NCI-H69 (cell line): ENCODE measurements around the gene TMPRSS9.
A peak's percentile ranks its signal among the peaks of the same experiment; 100 is the strongest.

Experiments used
- DNase-seq: peaks from one replicate; lab custom pipeline; 2025; lab: John Stamatoyannopoulos, UW

The TMPRSS9 gene

GRCh38 chr19:2423071-2423914 lies 63.2 kb downstream of the TMPRSS9 start:
- DNase-seq, result no peak

- no peak for DNase-seq
Measured at GRCh38 chr19:2423915-2424685, 64.0 kb downstream of the TMPRSS9 start.

- DNase-seq, result peak; percentile 81
Measured at GRCh38 chr19:2424686-2425621, 64.9 kb downstream of the TMPRSS9 start.

- DNase-seq, result no peak
Measured at GRCh38 chr19:2425622-2426581, 65.8 kb downstream of the TMPRSS9 start.

GRCh38 chr19:2426611-2427428 lies 66.8 kb downstream of the TMPRSS9 start:
- DNase-seq, result peak; percentile 70

- DNase-seq, result peak; percentile 98
Measured at GRCh38 chr19:2427429-2428320, 67.6 kb downstream of the TMPRSS9 start, which contains the start of gene TIMM13. TSS of gene TIMM13 (minus strand) at chr19:2427586. CDS start at chr19:2427533, 53 bp downstream.

- DNase-seq, result peak; percentile 65
Measured at GRCh38 chr19:2428321-2428690, 68.2 kb downstream of the TMPRSS9 start.

GRCh38 chr19:2428756-2429711 lies 69.0 kb downstream of the TMPRSS9 start:
- no peak for DNase-seq

GRCh38 chr19:2429917-2430535 lies 70.0 kb downstream of the TMPRSS9 start:
- DNase-seq, result no peak

- DNase-seq, result no peak
Measured at GRCh38 chr19:2431318-2432055, 71.4 kb downstream of the TMPRSS9 start.

- no peak for DNase-seq
Measured at GRCh38 chr19:2432131-2432848, 72.2 kb downstream of the TMPRSS9 start.

GRCh38 chr19:2433854-2434253 lies 73.8 kb downstream of the TMPRSS9 start:
- no peak for DNase-seq

GRCh38 chr19:2434267-2434666 lies 74.2 kb downstream of the TMPRSS9 start:
- DNase-seq, result no peak

GRCh38 chr19:2434721-2435265 lies 74.7 kb downstream of the TMPRSS9 start:
- no peak for DNase-seq

- no peak for DNase-seq
Measured at GRCh38 chr19:2436384-2436783, 76.3 kb downstream of the TMPRSS9 start.

GRCh38 chr19:2436926-2437325 lies 76.9 kb downstream of the TMPRSS9 start:
- DNase-seq, result no peak
